ENCODE results near the gene SCD. TPM values are rescaled to one million over a fixed set of nuclear protein-coding genes. Genes with fewer than 3 reads are reported as not detected.

The SCD gene
- total and polyA plus RNA-seq, 2 of the 13 experiments (the other 11 are each of a cell fraction or from before 2014, with no cell fraction given) = 492 to 512 TPM

GRCh38 chr10:100346765-100347567 is at the start of gene SCD (continued):
- TF ChIP-seq, protein P1, sequence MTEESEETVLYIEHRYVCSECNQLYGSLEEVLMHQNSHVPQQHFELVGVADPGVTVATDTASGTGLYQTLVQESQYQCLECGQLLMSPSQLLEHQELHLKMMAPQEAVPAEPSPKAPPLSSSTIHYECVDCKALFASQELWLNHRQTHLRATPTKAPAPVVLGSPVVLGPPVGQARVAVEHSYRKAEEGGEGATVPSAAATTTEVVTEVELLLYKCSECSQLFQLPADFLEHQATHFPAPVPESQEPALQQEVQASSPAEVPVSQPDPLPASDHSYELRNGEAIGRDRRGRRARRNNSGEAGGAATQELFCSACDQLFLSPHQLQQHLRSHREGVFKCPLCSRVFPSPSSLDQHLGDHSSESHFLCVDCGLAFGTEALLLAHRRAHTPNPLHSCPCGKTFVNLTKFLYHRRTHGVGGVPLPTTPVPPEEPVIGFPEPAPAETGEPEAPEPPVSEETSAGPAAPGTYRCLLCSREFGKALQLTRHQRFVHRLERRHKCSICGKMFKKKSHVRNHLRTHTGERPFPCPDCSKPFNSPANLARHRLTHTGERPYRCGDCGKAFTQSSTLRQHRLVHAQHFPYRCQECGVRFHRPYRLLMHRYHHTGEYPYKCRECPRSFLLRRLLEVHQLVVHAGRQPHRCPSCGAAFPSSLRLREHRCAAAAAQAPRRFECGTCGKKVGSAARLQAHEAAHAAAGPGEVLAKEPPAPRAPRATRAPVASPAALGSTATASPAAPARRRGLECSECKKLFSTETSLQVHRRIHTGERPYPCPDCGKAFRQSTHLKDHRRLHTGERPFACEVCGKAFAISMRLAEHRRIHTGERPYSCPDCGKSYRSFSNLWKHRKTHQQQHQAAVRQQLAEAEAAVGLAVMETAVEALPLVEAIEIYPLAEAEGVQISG (CRISPR knock-in tag; IDR thresholded peaks at IDR 0.05) = no peak
- TF ChIP-seq ZFP90 (CRISPR knock-in tag; IDR thresholded peaks at IDR 0.05; ENCODE audit: borderline replicate concordance) = peak; percentile 93
- TF ChIP-seq ZNF691 (CRISPR knock-in tag; IDR thresholded peaks at IDR 0.05; ENCODE audit: borderline replicate concordance, low read depth) = no peak
- TF ChIP-seq ZFAT (CRISPR knock-in tag; conservative IDR thresholded peaks at IDR 0.05) = no peak
- no peak for TF ChIP-seq ZIK1 (CRISPR knock-in tag; IDR thresholded peaks at IDR 0.05; ENCODE audit: borderline replicate concordance, low read depth)
- TF ChIP-seq ZNF749 (CRISPR knock-in tag; IDR thresholded peaks at IDR 0.05; ENCODE audit: borderline replicate concordance) = no peak
- peak; percentile 30; the same call in 1 of the 2 replicates for TF ChIP-seq CHCHD3 (CRISPR knock-in tag; IDR thresholded peaks at IDR 0.05)
- 0 out of 2 replicates have a peak, but pooled peaks have one; percentile 19 for TF ChIP-seq TEF (CRISPR knock-in tag; IDR thresholded peaks at IDR 0.05)
- no peak for TF ChIP-seq ZNF484 (CRISPR knock-in tag; IDR thresholded peaks at IDR 0.05; ENCODE audit: borderline replicate concordance, low read depth)
- TF ChIP-seq KDM2A (CRISPR knock-in tag; IDR thresholded peaks at IDR 0.05; ENCODE audit: borderline replicate concordance, low read depth) = peak; percentile 28; the same call in 1 of the 2 replicates
- TF ChIP-seq ZNF720 (CRISPR knock-in tag; IDR thresholded peaks at IDR 0.05) = no peak
- no peak for TF ChIP-seq GTF3A (CRISPR knock-in tag; conservative IDR thresholded peaks at IDR 0.05)
- TF ChIP-seq HNRNPUL1 (IDR thresholded peaks at IDR 0.05; ENCODE audit: low read depth, low read length) = no peak
- TF ChIP-seq SOX13 (IDR thresholded peaks at IDR 0.05) = no peak; the same call in 1 of the 2 replicates
- 0 out of 4 replicates have a peak, but pooled peaks of 1 of the 2 experiments have one; percentile 14 for TF ChIP-seq SOX13 (CRISPR knock-in tag; conservative IDR thresholded peaks at IDR 0.05 in 1 of 2, IDR thresholded peaks at IDR 0.05 in 1 of 2)
- no peak for TF ChIP-seq DNMT1 (CRISPR knock-in tag; IDR thresholded peaks at IDR 0.05)
- peak; percentile 46; the same call in 1 of the 2 replicates for TF ChIP-seq DZIP1 (CRISPR knock-in tag; IDR thresholded peaks at IDR 0.05)
- no peak for TF ChIP-seq NFE2L1 (CRISPR knock-in tag; IDR thresholded peaks at IDR 0.05; ENCODE audit: borderline replicate concordance)
